GM21619 (cell line): Measurements from ENCODE around the gene MYRF.

Experiments
- ATAC-seq: cut with Tn5 transposase; IDR thresholded peaks from one replicate; pipeline ENCODE4 v1.9.1; 2021; ENCODE audit not compliant: unreplicated experiment

Gene MYRF

DNA sequence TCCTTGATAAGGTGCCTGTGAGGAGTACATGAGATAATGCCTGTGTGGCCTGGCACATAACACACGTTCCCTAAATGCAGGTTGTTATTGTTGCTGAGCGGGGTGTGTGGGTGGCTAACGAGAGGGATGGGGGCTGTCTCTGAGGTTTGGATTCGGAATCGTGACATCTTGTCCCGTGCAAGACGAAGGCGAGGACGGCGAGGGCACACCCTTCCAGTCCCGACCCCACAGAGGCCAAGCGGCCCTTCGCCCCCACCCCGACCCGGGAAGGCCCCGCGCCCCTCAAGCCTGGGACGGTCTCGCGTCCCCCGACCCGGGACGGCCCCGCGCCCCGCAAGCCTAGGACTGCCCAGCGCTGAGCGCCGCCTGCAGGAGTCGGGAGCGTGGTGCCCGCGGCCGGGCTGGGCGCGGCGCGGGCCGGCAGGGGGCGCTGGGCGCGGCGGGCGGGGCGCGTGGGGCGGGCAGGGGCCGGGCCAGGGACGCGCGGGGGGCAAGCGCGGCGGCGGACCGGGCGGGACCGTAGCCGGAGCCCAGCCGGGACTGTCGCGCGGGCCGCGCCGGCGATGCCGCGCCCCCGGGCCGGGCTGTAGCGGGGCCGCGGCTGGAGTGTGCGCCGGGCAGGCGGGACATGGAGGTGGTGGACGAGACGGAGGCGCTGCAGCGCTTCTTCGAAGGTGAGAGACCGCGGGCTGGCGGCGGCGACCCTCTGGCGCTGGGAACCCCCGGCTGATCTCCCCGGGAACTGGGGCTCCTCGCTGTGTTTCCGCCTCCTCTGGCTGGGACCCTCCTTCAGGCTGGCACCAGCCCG lies at the start of gene MYRF:
Gene MYRF (plus strand): TSS at position 520 of the 808 bp plus-strand sequence. CDS start 109 bp downstream, at position 629.
- no peak for ATAC-seq

DNA sequence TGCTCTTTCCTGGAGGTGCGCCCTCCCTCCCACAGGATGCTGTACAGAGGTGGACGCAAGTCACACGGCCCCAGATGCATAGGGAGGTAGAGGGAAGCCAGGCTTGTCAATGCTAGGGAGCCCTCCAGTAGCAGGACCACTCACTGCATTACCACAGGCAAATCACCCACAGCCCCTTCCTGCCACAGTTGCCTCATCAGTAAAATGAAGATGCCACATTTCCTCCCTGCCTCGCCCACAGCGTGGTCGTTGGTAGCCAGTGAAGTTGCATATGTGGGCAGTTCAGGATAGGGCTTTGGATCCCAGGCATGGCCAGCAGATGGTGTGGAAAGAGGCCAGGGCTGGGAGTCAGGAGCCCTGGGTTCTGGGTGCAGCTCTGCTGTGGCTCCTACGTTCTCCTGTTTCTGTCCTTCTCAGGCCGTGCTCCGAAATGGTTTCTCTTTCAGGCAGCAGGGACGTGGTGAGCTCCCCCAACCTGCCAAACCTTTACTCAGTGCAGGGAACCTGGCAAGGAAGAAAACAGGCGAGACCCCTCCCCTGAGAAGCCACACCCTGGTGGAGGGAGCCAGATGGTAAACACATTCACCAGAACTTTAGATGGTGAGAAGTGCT lies 49.6 kb upstream of the MYRF start:
- no peak for ATAC-seq

DNA sequence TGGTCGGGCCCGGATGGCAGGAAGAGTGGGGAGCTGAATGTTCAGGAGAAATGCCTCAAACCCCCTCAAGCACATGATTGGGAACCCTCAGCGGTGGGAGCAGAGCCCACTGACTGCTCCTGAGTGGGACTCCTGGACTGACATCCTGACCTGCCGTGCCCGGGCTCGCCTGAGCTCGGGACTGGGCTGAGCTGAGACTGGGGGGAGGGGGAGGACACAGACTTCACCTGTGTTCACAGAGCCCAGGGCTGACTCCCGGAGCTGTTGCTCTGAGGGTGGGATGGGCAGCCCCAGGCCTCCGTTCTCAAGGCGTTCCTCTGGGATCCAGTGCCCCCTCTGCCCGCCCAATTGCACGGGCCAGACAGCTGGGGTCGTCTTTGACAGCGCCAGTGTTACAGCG lies 47.6 kb upstream of the MYRF start:
- ATAC-seq, result no peak

DNA sequence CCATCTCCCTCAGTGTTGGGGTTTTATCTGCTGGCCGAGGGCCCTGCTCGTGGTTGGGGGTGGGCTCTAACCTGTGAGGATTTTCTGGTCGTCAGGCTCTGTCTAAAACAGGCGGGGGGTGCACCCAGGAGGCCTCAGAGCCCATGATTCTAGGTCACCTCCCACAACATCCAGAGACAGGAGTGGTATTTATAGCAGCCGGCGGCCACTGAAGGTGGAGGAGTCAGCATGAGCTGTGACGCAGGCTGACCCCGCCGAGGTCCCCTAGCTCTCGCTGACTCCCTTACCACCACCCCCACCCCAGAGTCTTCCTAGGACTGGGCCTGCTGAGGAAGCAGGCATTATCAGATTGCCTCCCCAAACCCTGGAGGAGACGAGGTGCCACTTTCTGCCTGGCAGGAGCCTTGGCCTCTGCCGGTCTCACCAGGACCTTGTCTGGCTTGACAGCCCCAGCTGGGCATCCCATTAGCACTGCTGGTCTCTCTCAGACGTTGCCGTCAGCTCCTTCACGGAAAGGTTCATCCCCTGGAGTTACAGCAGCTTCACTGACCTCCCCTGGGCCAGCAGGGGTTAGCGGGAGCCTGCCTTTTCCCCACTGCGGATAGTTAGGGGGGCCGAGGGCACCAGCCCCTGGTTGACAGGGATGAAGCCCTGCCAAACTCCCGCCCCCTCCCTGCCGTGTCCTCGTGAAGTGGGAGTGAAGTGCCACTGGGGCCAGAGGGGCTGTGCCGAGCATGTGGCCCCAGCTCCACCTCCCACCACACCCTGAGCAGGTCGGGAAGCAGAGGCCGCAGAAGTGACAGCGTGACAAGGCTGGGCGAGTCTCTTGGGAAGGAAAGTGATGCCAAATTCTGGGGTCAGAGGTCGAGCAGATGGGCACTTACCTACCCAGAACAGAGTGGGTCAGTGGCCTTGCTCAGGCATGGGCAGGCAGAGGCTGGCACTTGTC lies 45.7 kb upstream of the MYRF start:
- no peak for ATAC-seq

DNA sequence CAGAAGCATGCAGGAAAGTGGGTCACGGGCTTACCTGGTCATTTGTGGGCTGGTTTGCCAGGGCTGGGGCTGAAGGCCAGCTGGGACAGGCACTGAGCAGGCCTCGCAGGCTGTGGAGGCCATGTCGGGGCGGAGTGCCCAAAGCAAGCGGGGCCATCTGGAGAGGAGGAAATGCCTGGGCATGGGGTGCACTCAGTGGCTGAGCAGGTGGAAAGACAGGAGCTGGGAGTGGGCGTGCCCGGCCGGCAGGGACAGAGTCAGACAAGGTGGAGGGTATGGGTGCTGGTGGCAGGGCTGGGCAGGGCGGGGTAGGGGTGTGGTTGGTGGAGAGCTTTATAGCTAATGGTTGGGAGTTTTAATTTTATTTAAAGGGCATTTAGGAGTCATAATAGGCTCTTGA lies 44.9 kb upstream of the MYRF start:
- ATAC-seq, result no peak

DNA sequence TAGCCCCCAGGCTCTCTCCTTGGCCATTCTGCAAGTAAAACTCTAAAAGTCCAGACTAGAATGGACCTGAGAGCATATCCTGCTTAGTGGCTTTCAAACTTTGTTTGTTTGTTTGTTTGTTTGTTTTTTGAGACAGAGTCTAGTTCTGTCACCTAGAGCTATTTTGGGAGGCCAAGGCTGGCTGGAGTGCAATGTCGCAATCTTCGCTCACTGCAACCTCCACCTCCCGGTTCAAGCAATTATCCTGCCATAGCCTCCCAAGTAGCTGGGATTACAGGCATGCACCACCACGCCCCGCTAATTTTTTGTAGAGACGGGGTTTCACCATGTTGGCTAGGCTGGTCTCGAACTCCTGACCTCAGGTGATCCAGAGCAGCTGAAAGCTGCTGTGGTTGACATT lies 43.3 kb upstream of the MYRF start:
- ATAC-seq, result no peak

DNA sequence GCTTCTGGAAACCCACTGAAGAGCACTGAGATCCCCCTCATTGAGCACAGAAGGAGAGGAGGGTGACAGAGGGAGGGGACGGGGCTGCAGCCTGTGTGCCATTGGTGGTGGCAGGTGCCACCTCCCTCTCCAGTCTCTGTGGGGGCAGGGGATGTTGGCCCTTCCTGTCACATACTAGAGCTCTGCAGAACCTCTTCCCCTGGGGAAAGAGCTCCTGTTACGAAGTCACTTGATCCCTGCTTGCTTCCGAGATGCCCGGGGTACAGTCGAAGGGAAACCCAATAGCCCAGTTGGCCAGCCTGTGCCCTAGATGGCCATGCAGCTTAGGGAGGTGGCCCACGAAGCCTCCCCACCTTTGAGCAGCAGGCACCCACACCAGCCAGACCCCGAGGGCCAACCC lies 42.9 kb upstream of the MYRF start:
- no peak for ATAC-seq

DNA sequence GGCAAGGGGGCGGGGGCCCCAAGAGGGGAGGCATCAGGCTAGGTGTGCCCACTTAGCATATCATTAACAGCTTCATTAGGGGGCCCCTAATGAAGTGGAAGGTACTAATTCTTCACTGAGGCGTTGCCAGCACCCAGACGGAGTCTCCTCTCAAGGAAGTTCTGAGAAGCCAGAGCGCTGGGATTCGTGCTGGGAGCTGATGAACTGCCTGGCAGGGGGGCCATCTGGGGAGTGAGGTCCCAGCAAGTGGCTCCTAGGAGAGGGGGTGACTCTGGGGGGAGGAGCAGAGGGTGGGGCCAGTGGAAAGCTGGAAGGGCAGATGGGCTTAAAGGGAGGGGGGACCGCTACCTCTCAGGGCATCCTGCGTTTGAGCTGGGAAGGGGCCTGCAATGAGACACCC lies 42.4 kb upstream of the MYRF start:
- no peak for ATAC-seq

DNA sequence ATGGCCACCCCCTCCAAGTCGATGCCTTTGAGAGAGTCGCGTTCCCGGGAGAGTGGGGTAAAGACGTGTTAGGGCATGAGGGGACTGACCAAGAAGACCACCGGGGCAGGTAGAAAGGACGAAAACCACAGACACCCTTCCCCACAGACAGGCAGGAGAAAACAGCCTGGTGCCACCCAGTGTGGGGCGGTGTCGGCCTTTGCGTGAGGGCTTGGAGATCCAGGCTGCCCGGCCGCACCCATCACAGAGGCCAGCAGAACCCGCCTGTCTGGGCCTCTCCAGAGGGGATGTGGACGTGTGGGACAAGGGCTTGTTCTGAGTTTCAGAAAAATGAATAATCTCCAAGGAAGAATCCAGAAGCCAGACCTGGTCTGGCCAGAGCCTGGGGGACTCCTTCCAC lies 41.4 kb upstream of the MYRF start:
- no peak for ATAC-seq

DNA sequence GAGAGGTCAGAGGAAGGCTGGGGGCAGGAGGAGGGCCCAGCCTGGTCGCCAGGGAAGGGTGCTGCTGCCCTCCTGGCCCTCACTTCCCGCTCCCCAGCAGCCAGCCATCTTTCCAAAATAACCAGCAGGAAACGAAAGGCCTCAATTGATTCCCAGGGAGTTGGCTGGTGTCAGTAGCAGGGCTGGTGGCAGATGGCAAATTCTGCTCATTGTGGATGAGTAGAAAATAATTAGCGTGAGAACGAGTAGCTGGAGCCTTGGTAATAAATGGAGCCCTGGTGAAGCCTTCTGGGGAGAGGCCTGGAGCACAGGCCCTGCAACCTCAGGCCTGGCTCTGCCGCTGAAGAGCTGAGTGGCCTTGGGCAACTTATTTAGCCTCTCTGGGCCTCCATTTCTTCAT lies 40.9 kb upstream of the MYRF start:
- ATAC-seq, result no peak

DNA sequence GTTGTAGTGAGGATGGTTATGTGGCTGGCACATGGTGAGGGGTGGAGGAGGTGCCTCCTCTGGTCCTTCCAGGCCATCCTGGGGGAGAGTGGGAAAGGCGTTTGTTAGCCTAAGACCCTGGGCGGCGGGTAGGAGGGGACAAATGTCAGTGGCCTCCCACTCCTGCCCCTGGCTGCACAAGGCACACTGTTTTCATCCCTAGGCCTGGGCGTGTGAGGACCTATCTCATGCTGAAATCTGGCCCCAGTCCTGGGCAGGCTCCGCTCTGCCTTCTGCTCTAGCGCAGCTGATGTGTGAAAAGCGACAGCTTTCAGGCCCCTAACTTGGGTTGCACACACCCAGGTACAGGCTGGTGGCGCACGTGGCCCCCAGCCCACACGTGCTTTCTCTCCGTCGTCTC lies 40.1 kb upstream of the MYRF start:
- no peak for ATAC-seq

DNA sequence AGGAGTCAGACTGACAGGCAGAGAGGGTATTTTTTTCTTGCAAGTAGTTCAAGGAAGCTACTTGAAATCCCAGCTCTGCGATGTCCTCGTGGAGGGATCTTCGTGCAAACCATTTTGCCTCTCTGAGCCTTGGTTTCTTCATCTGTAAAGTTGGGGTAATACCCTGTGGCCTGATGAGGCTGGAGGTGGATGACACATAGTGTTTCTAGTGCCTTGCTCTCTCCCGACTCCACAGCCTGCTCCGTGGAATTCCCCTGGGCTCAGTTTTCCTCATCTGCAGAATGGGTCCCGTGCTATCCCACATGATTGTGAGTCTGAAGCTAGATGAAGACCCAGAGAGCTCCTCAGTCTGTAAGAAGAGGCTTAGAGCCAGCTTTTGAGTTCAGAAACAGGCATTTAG lies 39.6 kb upstream of the MYRF start:
- no peak for ATAC-seq

DNA sequence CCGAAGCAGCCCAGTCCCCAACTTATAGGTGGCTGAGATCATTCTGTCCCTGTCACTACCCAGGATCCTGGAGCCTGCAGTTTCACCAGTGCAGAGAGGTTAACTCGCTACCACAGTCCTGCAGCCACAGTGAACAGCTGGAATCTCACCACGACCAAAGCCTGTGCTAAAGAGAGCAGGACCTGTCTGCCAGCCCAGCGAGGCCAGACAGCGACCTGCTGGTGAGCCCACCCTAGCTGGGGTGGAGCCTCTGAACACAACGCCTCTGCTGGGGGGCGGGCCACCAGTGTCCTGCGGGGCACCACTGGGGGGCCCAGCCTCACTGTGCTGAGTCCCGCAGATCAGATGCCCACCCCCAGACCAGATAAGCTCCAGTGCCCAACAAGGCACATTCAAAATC lies 39.0 kb upstream of the MYRF start:
- no peak for ATAC-seq

DNA sequence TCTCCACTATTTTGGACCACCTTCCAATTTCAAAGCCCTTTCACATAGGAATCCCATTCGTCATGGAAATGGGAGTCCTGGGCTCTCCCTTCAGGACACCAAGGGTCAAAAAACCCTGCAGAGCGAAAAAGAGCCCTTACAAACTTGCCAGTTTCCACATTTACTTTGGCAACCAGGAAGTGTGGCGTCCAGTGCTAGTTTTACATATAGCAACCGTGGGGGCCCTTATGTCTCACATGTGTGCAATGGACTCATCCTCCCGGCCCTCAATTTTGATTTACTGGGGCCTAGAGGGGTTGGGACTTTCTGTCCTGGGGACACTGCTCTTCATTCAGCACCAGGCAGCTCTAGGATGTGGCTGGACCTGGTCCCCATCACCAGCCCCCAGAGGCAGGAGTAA lies 38.5 kb upstream of the MYRF start:
- no peak for ATAC-seq

DNA sequence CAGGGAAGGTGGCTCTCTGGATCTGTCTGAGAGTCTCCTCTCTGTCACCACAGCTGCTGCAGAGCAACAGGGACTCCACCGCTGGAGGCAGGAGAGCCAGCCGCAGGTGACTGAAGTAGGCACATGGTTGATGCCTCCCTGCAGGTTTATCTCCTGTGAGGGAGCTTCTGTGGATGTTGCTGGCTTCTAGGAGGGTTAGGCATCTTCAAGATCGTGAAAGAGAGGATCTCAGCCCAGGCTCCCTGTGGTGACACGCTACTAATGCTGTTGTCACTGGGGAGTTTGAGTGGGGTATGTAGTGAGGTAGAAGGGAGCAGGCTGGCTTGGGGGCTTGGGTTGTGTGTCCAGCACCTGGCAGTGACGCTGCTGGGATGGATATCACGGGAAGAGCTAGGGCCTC lies 38.1 kb upstream of the MYRF start:
- no peak for ATAC-seq

DNA sequence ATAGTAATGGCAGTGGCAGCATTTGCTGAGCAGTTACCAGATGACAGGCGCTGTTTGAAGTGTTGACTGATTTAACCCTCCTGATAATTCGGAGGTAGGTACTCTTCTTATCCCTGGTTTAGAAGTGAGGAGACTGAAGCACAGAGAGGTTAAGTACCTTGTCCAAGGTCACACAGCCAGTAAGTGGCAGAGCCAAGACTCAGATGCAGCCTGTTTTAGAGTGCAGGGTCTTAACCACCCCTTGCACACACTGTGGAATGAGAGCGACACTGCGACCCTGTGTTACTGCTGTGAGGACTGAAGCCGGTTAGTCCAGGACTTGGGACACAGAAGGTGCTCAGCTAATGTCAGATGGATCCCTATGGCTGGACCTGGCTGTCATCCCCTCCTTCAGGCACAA lies 37.5 kb upstream of the MYRF start:
- ATAC-seq, result no peak

DNA sequence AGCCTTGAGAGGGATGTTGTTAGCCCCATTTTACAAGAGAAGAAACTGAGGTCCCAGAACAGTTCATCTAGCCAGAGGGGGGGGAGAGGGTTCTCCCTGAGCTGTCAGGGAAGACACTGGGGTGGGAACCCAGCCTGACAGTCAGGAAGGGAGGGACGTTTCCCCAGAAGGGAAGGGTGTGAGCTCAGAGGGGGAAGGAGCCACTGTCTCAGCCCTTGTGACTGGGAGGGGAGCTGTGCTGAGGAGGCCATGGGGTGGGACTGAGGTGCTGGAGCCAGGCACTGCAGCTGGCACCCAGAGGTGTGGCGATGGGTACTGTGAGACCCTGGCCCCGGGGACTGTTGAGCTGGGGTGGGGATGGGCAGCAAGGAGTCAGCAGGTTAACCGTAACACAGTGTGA lies 36.6 kb upstream of the MYRF start:
- no peak for ATAC-seq

DNA sequence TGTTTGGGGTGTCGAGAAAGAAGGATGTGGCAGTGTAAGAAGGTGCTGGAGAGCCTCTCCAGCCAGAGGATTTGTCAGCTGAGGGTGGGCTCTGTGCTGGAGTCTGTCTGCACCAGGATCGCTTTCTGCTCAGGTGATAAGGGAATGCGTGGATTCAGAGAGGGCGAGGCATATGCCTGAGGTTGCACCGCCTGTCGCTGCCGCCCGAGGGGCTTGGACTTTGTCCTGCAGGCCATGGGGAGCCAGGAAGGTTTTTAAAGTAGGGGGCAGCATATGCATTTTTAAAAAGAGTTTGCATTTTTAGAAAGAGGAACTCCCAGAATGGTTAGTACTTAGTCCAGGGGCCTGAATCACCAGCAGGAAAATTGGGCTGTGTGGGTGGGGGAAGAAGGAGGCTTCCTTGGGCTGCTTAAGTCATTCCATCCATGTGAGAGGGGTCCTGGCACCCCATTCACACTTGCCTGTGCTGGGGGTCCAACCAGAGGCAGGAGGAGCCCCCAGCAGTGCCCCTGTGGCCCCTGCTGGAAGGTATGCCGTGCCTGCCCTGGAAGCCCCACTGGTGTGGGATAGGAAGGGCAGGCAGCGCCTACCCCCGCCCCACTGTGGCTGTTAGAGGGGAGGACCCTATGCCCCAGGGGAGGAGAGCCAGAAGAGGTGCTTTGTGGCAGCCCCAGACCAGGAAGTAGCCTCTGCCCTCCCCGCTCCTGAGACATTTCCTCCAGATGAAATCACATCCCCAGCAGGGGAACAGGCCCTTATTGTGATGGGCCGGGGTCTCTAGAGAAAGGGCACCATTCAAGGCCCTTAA lies 35.8 kb upstream of the MYRF start:
- no peak for ATAC-seq

DNA sequence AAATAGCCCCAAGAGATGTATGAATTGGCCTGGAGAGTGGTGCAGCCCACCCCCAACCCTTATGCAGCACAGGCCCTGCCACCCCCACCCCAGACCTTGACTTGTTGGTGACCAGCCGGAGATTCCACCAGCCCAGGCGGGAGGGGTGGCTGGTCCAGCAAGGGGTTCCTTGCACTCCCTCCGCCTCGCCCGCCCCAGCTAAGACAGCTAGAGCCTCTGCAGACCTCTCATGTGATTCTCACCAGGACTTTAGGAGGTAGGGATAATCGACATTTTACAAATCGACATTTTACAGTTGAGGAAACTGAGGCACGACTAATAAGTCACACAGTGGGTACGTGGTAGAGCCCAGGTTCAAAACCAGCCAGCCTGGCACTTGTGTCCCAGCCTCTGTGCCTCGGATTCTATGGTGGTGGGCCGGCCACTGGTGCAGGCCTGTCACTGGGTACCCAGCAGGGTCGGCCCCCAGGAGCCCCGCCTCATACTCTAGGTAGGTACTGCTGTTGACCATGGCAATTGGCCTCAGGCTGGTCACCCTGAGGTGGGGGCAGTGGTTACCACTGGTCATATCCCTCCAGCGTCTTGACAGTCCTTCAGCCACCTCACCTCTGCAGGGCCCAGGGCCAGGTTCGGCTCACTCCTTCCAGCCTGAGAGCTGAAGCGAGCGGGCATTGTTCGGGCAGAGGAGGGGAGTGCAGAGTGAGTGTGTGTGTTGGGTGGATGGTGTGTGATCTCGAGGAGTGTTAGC lies 35.0 kb upstream of the MYRF start:
- no peak for ATAC-seq

DNA sequence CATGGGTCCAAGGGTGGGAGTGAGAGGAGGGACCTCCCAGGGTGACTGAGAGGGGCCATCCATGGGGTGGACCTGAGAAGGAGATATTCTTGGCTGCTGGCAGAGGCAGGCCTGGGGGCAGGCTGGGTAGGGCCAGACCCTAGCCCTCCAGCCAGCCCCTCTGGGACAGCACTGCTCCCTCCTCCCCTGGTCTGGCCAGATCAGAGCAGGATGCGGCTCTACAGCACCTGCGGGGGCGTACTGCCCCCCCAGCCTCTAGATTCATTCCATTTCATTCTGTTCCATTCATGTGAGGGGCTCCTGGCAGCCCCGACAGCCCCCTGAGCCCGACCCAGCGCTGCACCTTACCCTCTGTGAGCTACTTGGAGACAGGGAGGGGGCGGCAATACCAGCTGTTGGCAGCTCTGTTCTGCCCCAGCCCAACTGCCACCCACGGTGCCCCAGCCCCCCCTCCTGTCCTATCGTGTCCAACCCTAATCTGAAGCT lies 34.3 kb upstream of the MYRF start:
- no peak for ATAC-seq
